HS-27A (cell line): ENCODE data around the gene ANKRA2.
"Not testable (repeated sequence)": the region's sequence is repeated elsewhere in the genome, so short reads cannot be mapped to it uniquely, and the experiment has no call there.

Source experiments
- DNase-seq: peaks from one replicate; pipeline ENCODE4 v3.0.0-alpha.2; 2012; ENCODE audit warnings: low read depth, missing footprints

ANKRA2 gene

DNA sequence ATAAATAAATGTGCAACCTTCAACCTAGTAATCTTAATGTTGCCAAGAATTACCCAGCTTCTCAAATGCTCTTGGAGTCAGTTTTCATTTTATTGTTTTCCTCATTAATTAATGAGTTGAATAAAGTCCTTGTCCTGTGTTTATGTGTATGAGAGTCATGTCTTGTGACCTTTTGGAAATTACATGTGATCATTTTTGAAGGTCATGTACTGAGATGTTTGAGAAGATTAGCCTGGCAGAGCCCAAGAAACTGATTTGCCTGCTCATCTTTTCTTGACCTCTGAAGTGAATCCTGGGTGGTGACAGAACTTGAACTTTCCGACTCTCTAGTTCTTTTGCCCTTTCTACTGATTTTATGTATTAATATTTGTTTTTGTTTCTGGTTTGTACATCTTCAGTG is 15.4 kb downstream of the ANKRA2 start:
- no peak for DNase-seq

DNA sequence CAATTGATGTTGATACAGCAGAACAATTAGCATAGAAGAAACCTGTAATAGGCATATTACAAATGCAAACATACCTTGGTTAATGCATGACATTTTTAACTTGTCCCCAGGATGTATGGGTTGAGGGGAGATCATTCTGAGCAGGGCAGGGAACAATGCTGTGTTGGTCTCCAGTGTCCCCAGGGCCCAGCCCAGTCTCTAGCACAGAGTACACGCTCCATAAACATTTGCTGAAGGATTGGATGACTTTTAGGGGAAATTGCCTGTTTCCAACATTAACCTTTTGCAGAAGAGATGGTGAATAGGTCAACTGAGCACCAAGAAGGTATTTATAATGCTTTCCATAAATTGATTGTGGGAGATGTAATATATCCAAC is 20.0 kb downstream of the ANKRA2 start:
- no peak for DNase-seq

DNA sequence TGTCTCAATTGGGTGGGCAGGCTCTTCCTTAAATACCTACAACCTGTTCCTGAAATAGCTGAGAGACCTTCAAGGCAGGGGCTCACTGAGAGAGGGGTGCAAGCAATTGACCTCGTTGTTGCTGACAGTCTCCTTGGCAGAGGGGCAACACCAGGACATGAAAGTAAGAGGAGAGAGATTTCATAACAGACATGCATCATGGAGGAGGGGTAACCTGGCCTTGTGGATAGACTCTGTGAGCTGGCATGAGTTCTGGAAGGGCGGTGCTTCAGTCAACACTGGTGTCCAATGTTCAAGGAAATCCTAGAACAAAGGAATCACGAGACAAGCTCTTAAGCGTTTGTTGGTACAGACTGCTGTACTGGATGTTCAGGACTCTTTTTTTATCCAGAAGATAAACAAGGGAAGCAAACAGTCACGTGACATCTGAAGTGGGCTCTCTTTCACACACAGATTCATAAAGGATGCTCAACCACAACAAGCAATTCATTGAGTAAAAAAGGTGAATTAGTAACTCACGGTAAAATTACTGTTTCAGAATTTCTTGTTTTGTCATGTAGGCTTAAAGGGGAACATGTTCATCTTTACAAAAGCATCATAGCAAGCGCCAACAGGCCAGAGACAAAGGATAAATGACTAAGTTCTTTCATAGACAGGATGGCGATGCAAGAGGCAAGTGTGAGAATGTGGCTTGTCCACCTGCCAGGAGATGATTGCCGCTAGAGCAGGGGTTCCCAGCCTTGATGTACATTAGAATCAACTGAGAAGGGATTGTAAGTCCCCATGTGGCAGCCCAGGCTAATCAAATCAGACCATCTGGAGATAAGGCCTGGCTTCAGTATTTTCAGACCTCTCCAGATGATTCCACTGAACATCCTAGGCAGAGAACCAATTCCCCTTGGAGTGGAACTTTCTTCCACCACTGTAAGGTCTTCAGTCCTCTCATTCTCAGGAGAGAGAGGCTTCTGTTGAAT is 20.7 kb downstream of the ANKRA2 start:
- DNase-seq: no peak

DNA sequence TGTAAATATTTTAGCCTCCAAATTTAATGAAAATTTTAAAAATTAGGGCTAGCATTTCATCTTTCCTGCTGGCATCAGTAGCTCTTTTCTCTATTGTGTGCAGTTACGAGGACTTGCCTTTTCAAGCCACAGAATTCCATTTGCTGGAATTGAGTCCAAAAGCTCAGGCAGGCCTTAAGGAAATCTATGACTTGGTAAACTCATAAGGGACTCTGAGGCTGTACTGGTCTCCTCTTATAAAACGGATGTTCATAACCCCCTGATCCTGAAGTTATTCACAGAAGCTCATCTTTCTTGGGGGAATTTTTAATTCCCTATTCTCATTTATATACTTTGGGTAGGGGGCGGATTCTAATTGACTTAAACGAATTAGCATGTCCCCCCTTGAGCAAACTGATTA is 23.4 kb downstream of the ANKRA2 start:
- DNase-seq: no peak

DNA sequence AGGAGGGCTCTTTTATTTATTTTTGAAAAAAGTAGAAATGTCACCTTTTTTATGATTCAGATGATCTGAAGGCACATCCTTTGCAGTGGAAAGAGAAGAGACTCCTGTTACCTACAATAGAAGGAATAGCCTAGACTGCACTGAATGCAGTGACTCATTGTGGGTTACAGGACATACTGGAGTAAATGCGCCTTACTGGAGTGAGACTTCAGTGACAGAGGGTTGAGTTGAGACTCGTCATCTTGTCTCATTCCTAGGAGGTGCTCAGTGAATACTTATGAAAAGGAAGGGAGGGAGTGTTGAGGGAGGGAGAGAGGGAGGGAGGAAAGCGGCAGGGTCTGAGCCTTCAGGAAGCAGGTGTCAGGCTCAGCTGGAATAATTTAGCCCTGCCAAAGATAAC is 25.2 kb downstream of the ANKRA2 start:
- DNase-seq: no peak

DNA sequence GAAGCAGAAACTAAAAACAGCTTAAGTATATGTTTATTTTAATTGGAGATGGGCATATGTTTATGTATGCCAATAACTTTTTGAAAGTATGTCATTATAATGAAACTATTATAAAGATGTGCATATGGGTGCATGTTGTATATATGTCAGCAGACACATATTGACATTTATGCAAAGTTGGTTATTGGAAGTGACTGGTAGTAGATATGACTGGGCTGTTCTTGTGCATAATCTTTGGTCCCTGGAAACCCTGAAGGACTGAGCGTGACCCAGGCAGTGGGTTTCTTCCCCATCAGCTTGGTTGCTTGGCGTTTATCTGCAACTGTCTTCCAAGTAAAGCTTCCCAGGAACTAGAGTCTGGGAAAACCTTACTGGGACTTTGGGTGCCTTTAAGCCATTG is 25.7 kb downstream of the ANKRA2 start:
- DNase-seq: no peak

DNA sequence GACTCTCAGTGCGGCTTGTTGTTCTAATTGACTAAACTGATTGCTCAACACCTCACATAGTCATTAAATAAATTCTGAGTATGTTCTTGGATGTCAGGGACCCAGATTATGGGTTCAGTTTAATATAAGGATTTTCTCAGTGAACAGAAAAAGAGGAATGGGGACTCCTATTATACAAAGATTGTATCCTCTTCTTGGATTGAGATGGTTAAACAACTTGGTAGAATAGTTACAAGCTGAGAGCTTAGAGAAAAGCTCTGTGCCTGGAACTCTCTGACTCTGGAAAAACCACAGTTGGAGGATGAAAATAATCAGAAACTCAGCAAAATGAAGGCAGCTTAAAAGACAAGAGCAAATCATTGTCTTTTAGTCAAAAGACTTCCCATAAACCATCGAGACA is 30.5 kb downstream of the ANKRA2 start:
- DNase-seq: no peak

DNA sequence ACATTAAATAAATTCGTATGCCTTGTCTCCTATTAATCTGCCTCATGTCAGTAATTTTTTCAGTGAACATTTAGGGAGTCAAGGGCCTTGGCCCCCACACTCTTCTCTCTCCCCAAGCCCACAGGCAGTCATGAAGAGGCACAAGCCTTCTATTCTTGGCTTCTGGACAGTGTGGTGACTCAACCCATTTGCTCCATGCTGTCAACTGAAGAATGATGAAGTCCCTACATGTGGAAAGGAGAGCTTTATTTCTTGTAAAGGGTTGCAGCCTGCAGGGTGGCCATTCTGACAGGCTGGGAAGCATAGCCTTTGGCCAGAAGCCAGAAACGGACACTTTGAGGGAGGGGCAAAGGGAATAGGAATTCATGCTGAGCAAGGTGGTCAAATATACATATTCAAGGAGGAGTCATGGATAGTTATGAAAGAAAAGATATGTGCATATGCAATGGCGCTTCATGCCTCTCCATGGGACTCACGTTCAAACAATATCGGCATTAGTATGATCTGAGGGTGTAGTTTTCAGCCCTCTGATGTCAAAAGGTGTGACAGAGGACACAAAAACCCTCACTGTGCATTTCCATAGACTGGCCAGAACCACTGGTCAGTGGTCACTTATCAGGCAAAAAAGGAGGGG is 31.3 kb downstream of the ANKRA2 start:
- no peak for DNase-seq

DNA sequence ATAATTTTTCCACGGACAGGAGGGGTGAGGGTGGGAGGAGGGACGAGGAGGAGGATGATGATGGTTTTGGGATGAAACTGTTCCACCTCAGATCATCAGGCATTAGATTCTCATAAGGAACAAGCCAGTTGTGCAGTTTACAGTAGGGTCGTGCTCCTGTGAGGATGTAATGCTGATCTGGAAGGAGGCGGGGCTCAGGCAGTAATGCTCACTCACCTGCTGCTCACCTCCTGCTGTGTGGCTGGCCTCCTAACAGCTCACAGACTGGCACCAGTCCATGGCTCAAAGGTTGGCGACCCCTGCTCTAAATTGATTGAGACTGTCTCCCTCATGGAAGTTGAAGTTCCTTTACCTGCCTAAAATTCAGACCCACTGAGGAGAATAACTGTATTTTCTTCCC is 33.2 kb downstream of the ANKRA2 start:
- DNase-seq: no peak

DNA sequence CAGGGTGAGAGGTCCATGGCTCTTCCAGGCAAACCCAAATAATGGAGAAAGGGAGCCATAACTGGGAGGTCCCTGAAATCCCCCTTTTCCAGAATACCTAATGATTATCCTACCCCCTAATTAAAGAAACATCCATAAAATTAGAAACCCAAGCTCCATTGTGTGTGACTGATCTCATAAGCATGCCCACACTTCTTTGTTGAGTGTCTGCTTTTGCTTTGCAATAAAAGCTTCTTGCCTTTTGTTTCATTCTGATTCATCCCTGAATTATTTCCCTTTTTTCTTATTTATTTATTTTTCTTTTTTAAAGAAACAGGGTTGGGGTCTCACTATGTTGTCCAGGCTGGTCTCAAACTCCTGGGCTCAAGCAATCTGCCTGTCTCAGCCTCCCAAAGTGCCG is 34.1 kb downstream of the ANKRA2 start:
- DNase-seq: no peak

DNA sequence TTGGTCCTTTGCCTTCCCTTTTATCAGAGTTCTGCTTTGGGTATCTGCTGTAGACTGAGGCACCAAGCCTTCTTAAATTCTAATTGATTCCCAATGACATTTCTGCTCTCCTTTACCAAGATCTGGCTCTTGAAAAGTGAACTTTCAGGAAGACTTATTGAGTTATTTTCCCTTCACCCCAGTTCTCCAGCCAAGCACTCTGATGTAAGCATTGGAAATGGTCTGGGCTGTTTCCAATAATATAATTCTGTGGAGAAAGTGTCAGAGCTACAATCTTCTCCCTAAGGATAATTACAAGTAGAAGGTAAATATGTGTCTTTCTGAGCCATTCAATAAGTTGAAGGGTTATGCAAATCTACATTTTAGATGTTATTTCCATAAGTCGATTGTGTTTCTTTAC is 36.4 kb downstream of the ANKRA2 start:
- DNase-seq: no peak

DNA sequence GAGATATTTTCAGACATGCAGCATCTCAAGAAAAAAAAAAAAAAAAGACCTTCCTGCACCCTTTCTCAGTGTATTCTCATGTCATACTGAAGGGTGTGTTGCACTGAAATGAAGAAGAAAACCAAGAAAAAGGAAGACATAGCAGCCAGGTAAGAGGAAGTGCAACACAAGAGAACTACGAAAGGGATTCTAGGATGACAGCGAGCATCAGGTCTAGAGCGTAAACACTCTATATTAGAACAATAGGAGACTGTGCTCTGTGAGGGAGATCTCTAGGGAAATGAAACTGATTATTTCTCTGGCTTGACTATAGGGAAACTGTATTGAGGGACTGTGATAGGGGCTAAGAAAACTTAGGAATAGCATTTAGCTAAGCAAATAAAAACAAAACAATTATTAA is 37.2 kb downstream of the ANKRA2 start:
- no peak for DNase-seq

DNA sequence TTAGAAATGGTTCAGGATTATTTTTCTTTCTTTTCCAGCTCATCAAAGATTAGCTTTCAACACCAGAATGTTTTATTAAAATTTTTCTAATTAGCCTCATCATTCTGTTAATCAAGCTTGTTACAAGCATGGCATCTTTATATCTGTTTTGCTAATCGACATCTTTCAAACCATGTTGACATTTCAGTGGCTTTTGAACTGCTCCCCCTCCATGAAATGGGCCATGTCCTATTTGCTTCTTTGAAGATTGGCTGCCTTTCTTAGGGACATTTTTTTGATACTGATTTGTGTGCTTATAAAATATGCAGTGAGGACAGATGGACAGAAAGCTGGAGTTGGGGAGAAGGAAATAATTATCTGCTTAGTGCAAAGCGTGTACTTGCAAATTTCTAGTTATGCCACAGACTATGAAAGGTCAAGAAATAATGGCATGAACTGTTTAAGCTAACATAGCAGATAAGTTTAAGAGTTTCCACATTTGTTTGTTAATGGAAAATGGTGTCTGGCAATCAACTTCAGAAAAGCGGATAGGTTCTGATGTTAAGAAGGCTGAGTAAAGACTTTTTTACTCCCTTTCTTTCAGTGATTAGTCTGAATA is 39.7 kb downstream of the ANKRA2 start:
- no peak for DNase-seq

DNA sequence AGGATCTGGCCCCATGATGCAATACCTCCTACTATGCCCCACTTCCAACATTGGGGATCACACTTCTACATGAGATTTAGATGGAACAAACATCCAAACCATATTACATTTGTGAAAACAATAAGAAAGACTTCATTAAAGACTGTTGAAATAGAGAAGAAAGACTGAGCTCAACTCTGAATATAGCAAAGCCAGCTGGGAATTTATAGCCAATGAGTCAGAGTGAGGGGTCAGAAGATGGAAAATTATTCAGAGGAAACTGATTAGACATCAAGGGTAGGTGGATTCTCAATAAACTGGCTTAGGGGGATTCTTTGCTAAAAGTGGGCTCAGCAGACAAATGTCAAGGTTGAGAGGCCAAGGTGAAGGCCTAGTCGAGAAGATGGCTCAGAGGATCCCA is 41.6 kb downstream of the ANKRA2 start:
- DNase-seq: no peak

DNA sequence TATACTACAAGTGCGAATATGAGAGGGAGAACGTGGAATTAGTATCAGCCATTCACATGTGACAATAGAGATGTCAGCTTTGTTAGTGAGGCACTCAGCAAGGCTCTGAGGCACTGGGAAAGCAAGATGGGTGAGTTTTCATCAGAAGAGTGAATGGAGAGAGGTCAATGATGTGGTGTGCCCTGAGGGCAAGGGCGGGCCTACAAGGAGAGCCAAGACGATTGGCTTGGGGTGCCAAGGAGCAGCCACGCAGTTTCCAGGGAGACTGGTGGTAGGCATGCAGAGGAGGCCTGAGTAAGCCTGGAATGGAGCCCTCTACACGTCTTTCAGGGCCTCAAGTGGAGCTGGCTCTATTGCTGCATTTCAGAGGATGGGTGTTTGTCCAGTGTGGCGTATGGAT is 42.5 kb downstream of the ANKRA2 start:
- DNase-seq: no peak

DNA sequence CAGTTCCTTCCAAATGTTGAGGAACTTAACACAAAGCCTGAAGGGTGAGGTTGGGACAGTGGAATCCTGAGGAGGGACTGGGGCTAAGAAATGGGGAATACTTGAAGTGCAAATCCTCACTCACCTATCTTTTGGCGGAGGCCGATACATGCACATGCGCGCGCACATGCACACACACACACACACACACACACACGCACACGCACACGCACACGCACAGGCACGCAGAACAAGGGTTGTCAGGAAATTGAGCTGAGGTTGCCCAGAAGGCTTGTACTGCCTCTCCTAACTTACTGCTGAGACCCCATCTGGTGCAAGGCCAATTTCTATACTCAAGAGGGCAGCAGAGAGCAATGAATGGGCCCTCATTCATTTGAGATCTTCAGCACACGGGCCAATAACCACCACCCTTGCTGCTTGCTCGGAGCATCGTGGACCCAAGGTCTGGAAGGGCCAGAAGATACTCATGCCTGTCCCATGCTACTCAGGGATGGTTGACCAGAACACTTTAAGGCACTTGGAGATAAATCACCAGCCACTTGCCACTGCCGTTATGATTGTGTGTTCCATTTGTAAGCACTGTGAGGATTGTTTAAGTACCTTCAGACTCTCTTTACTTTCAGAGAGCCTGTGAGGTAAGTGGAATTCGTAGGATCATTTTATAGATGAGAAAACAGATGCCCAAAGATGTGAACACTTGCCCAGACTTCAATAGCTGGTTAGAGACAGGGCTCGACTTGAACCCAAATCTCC is 45.7 kb downstream of the ANKRA2 start:
- DNase-seq: no peak

DNA sequence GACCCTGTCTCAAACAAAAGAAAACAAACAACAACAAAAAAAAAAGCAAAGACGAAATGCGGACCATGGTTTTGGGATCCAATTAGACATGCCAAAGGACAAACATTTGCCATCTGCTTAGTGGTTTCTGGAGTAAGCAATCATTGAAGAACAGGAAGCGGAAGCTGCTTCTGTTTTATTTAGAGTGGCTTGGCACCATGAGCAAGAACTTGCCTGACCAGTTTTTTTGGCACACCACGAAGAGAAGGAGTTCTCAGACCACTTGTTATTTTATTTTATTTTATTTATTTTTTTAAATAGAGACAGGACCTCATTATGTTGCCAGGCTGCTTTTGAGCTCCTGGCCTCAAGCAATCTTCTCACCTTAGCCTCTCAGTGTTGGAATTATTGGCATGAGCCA is 50.2 kb downstream of the ANKRA2 start:
- DNase-seq: no peak

DNA sequence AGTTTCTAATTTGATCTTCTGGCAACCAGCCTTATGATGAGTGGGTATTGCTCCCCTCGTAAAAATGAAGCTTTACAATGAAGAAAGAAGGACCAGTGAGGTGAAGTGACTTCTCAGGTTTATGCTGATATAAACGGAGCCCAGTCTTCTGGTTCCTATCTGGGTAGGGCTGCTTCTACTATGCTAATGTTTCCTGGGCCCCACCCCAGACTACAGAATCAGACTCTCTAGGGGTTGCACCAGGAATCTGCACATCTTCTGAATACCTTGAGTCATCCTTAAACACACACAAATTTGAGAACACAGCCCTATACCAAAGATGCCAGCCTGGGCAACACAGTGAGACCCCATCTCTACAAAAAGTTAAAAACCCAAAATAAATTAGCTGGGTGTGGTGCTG is 51.0 kb downstream of the ANKRA2 start:
- no peak for DNase-seq

DNA sequence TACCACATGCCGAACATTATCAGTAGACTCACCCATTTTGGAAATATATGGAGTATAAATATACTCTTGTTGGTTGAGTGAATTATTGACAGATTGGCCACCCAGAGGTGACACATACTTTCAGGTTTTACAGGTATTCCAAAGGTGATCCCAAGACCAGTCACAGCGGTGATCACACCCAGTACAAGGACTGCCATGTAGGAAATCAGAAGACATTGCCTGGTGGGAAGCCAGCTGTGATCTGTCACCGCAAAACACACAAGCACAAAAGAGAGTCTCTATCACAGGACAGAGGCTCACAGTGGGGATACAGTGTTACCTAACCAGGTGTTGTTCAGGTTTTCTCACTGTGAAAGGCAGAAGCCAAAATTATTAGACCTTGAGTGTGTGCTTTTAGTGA is 51.4 kb downstream of the ANKRA2 start:
- DNase-seq: no peak

DNA sequence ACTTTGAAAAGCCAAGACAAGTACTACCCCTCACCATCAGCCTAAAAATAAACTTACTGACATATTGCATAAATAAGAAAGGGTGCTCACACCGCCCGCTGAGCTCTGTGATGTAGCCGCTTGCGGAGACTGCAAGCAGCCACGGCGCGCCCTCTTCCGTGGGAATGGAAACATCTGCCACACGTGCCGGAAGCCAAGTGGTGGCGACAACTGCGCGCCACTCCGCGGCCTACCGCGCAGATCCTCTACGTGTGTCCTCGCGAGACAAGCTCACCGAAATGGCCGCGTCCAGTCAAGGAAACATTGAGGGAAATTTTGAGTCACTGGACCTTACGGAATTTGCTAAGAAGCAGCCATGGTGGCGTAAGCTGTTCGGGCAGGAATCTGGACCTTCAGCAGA is 56.9 kb downstream of the ANKRA2 start:
- DNase-seq: not testable (repeated sequence)

DNA sequence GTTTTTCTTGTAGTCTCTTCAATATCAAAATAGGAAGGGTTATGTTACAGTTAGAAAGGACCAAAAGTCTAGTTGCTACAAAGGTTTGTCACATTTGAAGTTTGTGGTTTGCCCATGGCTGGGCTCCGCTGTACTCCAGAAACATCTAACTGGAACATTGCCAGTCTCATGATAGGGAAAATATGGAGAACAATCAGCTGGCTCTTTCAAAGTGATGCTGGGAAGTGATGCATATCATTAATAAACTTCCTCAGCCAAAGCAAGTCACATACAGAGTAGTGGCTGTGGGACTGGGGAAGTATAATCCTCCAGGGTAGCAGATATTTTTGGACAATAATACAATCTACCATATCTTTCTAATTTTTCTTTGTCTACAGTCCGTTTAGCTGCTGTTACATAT is 58.4 kb downstream of the ANKRA2 start:
- DNase-seq: no peak

DNA sequence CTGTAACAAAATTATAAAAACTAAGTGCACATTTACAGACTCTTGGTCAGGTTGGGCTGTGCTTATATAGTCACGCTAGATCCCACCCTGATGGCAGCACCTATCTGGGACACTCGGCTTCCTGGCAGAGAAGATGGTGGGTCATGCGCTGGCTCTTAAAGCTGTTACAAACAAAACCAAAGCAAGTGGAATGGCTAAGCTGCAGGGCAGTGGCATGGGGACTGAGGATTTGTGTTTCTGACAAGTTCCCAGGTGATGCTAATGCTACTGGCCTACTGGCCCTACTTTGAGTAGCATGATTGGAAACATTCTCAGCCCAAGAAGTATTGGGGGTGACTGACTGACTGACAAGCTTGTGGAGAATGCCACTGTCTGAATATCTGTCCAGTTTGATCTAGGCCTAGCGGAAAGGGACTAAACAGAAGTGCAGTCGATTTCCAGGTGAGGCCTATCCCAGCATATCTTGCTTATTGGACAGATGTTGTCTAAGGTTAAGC is 58.9 kb downstream of the ANKRA2 start:
- no peak for DNase-seq
